Measurements from ENCODE around the gene PRRG2. TPM values are rescaled to one million over a fixed set of nuclear protein-coding genes. Genes with fewer than 3 reads are reported as not detected.

Gene PRRG2
- total and polyA plus RNA-seq, 9 of the 15 experiments (the other 6 are each of a cell fraction or from before 2014, with no cell fraction given), result 0.06 to 1.1 (median 0.33) TPM

- peak; percentile 89 for TF ChIP-seq POLR2G (IDR thresholded peaks at IDR 0.05; ENCODE audit: low read depth, low read length)
- TF ChIP-seq MIER1 (IDR thresholded peaks at IDR 0.05; ENCODE audit: low read depth), result peak; percentile 70; the same call in 1 of the 2 replicates
- TF ChIP-seq SP1 (CRISPR knock-in tag; IDR thresholded peaks at IDR 0.05), result peak; percentile 66; the same call in 1 of the 2 replicates
- TF ChIP-seq, protein P1, sequence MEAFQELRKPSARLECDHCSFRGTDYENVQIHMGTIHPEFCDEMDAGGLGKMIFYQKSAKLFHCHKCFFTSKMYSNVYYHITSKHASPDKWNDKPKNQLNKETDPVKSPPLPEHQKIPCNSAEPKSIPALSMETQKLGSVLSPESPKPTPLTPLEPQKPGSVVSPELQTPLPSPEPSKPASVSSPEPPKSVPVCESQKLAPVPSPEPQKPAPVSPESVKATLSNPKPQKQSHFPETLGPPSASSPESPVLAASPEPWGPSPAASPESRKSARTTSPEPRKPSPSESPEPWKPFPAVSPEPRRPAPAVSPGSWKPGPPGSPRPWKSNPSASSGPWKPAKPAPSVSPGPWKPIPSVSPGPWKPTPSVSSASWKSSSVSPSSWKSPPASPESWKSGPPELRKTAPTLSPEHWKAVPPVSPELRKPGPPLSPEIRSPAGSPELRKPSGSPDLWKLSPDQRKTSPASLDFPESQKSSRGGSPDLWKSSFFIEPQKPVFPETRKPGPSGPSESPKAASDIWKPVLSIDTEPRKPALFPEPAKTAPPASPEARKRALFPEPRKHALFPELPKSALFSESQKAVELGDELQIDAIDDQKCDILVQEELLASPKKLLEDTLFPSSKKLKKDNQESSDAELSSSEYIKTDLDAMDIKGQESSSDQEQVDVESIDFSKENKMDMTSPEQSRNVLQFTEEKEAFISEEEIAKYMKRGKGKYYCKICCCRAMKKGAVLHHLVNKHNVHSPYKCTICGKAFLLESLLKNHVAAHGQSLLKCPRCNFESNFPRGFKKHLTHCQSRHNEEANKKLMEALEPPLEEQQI (IDR thresholded peaks at IDR 0.05), result no peak
- no peak for TF ChIP-seq ZBTB9 (CRISPR knock-in tag; IDR thresholded peaks at IDR 0.05)
- TF ChIP-seq MXI1 (IDR thresholded peaks at IDR 0.05; ENCODE audit: low read depth, low read length), result no peak
- no peak for TF ChIP-seq ZNF586 (CRISPR knock-in tag; conservative IDR thresholded peaks at IDR 0.05)
- no peak for TF ChIP-seq MTF1 (CRISPR knock-in tag; IDR thresholded peaks at IDR 0.05; ENCODE audit: borderline replicate concordance)
- TF ChIP-seq, protein P2, sequence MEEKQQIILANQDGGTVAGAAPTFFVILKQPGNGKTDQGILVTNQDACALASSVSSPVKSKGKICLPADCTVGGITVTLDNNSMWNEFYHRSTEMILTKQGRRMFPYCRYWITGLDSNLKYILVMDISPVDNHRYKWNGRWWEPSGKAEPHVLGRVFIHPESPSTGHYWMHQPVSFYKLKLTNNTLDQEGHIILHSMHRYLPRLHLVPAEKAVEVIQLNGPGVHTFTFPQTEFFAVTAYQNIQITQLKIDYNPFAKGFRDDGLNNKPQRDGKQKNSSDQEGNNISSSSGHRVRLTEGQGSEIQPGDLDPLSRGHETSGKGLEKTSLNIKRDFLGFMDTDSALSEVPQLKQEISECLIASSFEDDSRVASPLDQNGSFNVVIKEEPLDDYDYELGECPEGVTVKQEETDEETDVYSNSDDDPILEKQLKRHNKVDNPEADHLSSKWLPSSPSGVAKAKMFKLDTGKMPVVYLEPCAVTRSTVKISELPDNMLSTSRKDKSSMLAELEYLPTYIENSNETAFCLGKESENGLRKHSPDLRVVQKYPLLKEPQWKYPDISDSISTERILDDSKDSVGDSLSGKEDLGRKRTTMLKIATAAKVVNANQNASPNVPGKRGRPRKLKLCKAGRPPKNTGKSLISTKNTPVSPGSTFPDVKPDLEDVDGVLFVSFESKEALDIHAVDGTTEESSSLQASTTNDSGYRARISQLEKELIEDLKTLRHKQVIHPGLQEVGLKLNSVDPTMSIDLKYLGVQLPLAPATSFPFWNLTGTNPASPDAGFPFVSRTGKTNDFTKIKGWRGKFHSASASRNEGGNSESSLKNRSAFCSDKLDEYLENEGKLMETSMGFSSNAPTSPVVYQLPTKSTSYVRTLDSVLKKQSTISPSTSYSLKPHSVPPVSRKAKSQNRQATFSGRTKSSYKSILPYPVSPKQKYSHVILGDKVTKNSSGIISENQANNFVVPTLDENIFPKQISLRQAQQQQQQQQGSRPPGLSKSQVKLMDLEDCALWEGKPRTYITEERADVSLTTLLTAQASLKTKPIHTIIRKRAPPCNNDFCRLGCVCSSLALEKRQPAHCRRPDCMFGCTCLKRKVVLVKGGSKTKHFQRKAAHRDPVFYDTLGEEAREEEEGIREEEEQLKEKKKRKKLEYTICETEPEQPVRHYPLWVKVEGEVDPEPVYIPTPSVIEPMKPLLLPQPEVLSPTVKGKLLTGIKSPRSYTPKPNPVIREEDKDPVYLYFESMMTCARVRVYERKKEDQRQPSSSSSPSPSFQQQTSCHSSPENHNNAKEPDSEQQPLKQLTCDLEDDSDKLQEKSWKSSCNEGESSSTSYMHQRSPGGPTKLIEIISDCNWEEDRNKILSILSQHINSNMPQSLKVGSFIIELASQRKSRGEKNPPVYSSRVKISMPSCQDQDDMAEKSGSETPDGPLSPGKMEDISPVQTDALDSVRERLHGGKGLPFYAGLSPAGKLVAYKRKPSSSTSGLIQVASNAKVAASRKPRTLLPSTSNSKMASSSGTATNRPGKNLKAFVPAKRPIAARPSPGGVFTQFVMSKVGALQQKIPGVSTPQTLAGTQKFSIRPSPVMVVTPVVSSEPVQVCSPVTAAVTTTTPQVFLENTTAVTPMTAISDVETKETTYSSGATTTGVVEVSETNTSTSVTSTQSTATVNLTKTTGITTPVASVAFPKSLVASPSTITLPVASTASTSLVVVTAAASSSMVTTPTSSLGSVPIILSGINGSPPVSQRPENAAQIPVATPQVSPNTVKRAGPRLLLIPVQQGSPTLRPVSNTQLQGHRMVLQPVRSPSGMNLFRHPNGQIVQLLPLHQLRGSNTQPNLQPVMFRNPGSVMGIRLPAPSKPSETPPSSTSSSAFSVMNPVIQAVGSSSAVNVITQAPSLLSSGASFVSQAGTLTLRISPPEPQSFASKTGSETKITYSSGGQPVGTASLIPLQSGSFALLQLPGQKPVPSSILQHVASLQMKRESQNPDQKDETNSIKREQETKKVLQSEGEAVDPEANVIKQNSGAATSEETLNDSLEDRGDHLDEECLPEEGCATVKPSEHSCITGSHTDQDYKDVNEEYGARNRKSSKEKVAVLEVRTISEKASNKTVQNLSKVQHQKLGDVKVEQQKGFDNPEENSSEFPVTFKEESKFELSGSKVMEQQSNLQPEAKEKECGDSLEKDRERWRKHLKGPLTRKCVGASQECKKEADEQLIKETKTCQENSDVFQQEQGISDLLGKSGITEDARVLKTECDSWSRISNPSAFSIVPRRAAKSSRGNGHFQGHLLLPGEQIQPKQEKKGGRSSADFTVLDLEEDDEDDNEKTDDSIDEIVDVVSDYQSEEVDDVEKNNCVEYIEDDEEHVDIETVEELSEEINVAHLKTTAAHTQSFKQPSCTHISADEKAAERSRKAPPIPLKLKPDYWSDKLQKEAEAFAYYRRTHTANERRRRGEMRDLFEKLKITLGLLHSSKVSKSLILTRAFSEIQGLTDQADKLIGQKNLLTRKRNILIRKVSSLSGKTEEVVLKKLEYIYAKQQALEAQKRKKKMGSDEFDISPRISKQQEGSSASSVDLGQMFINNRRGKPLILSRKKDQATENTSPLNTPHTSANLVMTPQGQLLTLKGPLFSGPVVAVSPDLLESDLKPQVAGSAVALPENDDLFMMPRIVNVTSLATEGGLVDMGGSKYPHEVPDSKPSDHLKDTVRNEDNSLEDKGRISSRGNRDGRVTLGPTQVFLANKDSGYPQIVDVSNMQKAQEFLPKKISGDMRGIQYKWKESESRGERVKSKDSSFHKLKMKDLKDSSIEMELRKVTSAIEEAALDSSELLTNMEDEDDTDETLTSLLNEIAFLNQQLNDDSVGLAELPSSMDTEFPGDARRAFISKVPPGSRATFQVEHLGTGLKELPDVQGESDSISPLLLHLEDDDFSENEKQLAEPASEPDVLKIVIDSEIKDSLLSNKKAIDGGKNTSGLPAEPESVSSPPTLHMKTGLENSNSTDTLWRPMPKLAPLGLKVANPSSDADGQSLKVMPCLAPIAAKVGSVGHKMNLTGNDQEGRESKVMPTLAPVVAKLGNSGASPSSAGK (IDR thresholded peaks at IDR 0.05), result no peak; the same call in 1 of the 2 replicates
- no peak for TF ChIP-seq NFXL1 (CRISPR knock-in tag; IDR thresholded peaks at IDR 0.05)
- TF ChIP-seq RFX7 (CRISPR knock-in tag; IDR thresholded peaks at IDR 0.05), result no peak
- TF ChIP-seq ADNP (tag; IDR thresholded peaks at IDR 0.05), result no peak
These were observed 9.2 kb downstream of the PRRG2 start (continued) for GRCh38 chr19:49590071-49590970.
